GM23248 (cell line): ENCODE measurements around the gene TXNL4B.

Experiments
- EZH2 ChIP-seq: fragments of 200-600 bp; sonication (generic); IDR thresholded peaks from 2 replicates; pipeline ENCODE4 v1.6.1; 2018; ENCODE audit warnings: antibody characterized with exemption, mild to moderate bottlenecking; ENCODE audit not compliant: insufficient read depth, poor library complexity, severe bottlenecking
- EZH2phosphoT487 ChIP-seq: fragments of 200-600 bp; sonication (generic); IDR thresholded peaks from 2 replicates; pipeline ENCODE4 v1.6.1; 2018; ENCODE audit warnings: antibody characterized with exemption, moderate library complexity, mild to moderate bottlenecking, low read depth; ENCODE audit not compliant: insufficient read depth

DNA sequence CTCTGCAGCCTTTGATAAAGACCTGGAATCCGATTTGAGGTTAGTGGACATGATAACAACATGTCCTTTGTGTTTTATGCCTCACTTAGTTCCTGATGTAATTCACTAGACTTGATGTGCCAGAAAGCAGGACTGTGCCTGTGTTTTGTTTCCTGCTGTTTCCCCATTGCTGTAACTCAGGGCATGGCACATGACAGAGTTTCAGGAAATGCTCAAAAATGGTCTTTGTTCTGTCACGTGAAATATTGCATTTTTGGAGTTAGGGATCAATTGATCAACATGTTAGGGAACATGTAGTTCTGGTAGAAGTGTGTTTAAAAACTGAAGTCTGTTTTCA is 33.0 kb upstream of the TXNL4B start:
- no peak for TF ChIP-seq EZH2
- no peak for TF ChIP-seq EZH2phosphoT487
